ENCODE measurements around the gene SLC28A3.

Gene SLC28A3

DNA sequence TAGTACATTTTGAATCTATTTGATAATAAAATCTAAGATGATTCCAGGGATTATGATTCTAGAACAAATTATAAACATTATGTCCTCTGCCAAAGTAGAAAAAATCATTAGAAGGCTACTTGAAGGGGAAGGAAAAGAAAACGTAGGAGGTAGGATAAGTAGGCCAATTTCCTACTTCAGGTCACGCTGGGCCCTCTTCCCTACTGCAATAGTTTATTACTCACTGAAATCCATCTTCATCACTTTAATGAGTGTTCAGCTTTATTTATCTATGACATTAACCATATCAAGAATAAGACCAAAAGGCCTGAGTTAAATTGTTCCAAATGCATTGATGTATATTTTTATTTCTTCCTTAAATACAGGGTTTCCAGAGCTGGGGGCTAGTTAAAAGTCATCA, 21.6 kb downstream of the SLC28A3 start:
- H3K27ac ChIP-seq (ENCODE audit: low read length) = no peak overlapping the region
- H3K4me1 ChIP-seq (ENCODE audit: insufficient read depth, low read length) = no peaks in the 10 kb centered on the region
- no peaks in the 10 kb centered on the region for H3K27me3 ChIP-seq (ENCODE audit: insufficient read depth, low read length)
- no peaks in the 10 kb centered on the region for H3K9me3 ChIP-seq (ENCODE audit: insufficient read depth, low read depth, low read length)
- no peaks in the 10 kb centered on the region for H3K36me3 ChIP-seq (ENCODE audit: insufficient read depth, low read depth, low read length)
- no peak overlapping the region for H3K9ac ChIP-seq (ENCODE audit: low read depth, low read length)
- no peak overlapping the region for H3K4me3 ChIP-seq (ENCODE audit: low read length)

DNA sequence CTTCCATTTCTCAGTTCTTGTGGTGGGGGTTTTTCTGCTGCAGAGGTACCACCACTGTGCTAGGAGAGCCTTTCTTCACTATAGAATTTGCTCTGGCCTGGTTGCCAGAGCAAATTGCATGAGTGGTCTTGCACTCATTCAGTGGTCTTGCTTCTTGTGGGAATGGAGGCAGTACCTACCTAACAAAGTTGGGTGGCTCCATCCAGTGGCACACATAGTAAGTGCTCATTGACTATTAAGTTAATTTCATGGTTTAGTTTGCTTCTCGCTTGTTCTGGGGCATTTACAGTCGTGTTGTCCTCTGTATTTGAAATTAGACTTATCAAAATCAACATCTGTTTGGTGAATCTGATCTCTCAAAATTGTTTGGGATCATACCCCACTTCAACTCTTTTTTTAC, 23.0 kb downstream of the SLC28A3 start:
- H3K27me3 ChIP-seq (ENCODE audit: insufficient read depth, low read length) = no peaks in the 10 kb centered on the region
- no peak overlapping the region for H3K27ac ChIP-seq (ENCODE audit: low read length)

DNA sequence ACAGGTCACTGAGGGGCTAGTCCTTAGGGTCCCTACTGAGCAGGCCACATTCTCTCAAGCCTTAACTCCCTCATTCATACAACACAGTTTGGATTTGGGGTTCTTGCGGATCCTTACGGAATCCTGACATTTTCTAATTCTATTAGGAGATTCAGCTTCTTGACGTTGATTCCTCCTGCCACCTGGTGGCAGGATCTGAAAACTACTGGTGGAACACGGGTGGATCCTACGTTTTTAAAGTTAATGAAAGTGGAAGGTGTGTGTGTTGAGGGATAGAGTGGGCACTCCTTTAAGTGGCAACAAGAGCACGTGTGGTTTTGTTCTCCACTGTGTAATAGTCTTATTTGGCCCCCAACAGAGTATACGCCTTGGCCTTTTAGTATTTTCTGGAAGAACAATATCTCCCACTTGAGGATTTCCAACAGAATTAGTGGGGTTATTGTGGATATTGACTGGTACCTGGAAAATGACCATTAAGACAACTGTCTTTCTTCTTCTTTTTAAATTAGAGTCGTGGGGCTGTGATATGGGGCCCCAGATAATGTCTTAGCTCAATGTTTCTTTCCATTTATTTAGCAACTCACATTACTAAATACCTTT, 25.2 kb downstream of the SLC28A3 start:
- Histone ChIP-seq H3K9me3 (ENCODE audit: insufficient read depth, low read depth, low read length) (no peaks in the 10 kb centered on the region), H3K27me3 (ENCODE audit: insufficient read depth, low read length) (no peaks in the 10 kb centered on the region), H3K27ac (ENCODE audit: low read length) (no peak overlapping the region), H3K36me3 (ENCODE audit: insufficient read depth, low read depth, low read length) (no peaks in the 10 kb centered on the region), H3K4me3 (ENCODE audit: low read length) (no peak overlapping the region), H3K9ac (ENCODE audit: low read depth, low read length) (no peak overlapping the region), H3K4me1 (ENCODE audit: insufficient read depth, low read length) (no peaks in the 10 kb centered on the region)

More for the DNA sequence above, 23.0 kb downstream of the SLC28A3 start:
- H3K9me3 ChIP-seq (ENCODE audit: insufficient read depth, low read depth, low read length) = no peaks in the 10 kb centered on the region
- no peak overlapping the region for H3K4me3 ChIP-seq (ENCODE audit: low read length)
- no peak overlapping the region for H3K9ac ChIP-seq (ENCODE audit: low read depth, low read length)
- no peaks in the 10 kb centered on the region for H3K36me3 ChIP-seq (ENCODE audit: insufficient read depth, low read depth, low read length)
- H3K4me1 ChIP-seq (ENCODE audit: insufficient read depth, low read length) = no peaks in the 10 kb centered on the region

DNA sequence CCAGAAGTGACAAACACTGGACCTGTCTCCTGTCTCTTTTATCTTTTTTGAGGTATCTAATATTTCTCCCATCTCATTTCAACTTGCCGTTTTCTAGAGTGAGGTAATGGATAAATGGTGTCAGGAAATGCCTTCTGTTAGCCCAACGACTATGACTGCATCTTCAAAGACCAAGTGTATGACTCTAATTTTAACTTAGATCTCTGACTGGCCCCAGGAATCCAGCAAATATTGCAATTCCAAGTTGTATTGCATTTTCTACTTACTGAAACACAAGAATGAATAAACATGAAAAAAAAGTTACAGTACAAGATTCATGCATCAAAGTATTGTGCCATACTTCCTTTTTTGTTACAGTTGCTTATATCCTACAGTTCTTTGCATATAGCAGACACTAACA, 26.3 kb downstream of the SLC28A3 start:
- Histone ChIP-seq H3K27me3 (ENCODE audit: insufficient read depth, low read length) (no peaks in the 10 kb centered on the region), H3K9ac (ENCODE audit: low read depth, low read length) (no peak overlapping the region), H3K36me3 (ENCODE audit: insufficient read depth, low read depth, low read length) (no peaks in the 10 kb centered on the region), H3K4me3 (ENCODE audit: low read length) (no peak overlapping the region), H3K27ac (ENCODE audit: low read length) (no peak overlapping the region), H3K4me1 (ENCODE audit: insufficient read depth, low read length) (no peaks in the 10 kb centered on the region), H3K9me3 (ENCODE audit: insufficient read depth, low read depth, low read length) (no peaks in the 10 kb centered on the region)

DNA sequence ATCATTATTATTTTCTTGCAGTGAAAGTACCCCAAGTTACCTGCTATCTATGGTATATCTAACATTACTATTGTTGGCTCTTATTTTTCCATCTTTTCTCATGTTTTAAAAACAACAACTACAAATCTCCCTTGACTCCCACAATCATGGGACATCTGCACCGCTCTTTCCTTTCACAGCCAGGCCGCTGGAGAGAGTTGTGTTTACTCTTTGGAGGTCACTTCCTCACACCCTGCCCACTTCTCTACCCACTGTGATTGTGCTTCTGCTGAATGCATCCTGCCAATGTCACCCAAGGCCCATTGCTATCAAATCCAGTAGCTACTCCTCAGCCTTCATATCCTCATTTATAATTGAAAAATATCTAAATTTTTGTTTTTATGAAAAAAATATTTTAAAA, 29.7 kb downstream of the SLC28A3 start:
- H3K9me3 ChIP-seq (ENCODE audit: insufficient read depth, low read depth, low read length) = no peaks in the 10 kb centered on the region
- no peaks in the 10 kb centered on the region for H3K27me3 ChIP-seq (ENCODE audit: insufficient read depth, low read length)
- H3K36me3 ChIP-seq (ENCODE audit: insufficient read depth, low read depth, low read length) = no peaks in the 10 kb centered on the region
- H3K4me1 ChIP-seq (ENCODE audit: insufficient read depth, low read length) = no peaks in the 10 kb centered on the region
- no peak overlapping the region for H3K9ac ChIP-seq (ENCODE audit: low read depth, low read length)
- no peak overlapping the region for H3K27ac ChIP-seq (ENCODE audit: low read length)
- H3K4me3 ChIP-seq (ENCODE audit: low read length) = no peak overlapping the region

DNA sequence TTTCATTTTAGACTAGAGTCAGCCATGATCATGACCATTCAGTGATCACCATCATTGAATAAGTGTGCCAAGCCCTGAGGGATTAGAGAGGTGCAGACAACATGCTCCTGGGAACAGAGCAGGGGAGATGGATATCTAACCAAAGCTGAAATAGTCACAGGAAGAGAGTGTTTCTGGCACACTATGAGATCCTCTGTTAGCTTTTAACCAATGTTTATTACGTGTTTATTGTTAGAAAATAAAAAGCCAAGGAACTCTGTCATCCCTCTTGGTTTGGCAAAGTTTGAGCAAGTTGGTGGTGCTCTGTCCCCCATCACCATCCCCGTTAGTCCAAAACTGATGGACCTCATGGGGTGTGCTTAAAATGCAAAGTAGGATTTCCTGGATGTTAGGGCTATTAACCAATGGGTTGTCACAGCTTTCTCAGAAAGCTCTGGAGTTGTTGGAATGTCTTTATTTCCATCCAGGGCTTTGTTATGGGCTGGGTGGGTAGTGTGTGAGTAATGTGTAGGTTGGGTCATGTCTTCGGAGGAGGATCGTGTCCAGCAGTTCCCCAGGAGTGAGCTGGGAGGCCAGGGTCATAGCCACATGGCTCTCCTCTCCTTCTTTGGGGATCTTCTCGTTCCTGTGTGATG, 34.9 kb downstream of the SLC28A3 start:
- no peaks in the 10 kb centered on the region for H3K36me3 ChIP-seq (ENCODE audit: insufficient read depth, low read depth, low read length)
- H3K27ac ChIP-seq (ENCODE audit: low read length) = no peak overlapping the region
- no peak overlapping the region for H3K9ac ChIP-seq (ENCODE audit: low read depth, low read length)
- H3K4me1 ChIP-seq (ENCODE audit: insufficient read depth, low read length) = peaks cover 3% of the 10 kb centered on the region
- H3K4me3 ChIP-seq (ENCODE audit: low read length) = no peak overlapping the region
- H3K27me3 ChIP-seq (ENCODE audit: insufficient read depth, low read length) = no peaks in the 10 kb centered on the region
- no peaks in the 10 kb centered on the region for H3K9me3 ChIP-seq (ENCODE audit: insufficient read depth, low read depth, low read length)

DNA sequence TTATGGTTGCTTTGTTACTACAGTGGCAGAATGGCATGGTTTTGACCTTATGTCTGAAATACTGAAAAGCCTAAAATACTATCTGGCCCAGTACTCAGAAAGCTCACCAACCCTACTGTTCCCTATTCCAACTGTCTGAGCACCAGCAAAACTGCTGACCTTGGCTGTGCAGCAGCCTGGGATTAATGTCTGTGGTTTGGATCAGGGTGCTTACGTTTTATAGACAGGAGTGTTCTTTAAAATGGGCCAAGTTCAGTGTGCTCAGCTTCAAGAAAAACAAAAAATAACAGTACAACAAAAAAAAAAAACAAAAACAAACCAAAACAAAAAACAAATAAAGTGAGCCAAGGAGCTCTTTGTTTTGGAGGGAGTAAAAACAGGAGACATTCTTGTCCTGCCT, 36.4 kb downstream of the SLC28A3 start:
- H3K27me3 ChIP-seq (ENCODE audit: insufficient read depth, low read length) = no peaks in the 10 kb centered on the region
- no peaks in the 10 kb centered on the region for H3K36me3 ChIP-seq (ENCODE audit: insufficient read depth, low read depth, low read length)
- no peak overlapping the region for H3K27ac ChIP-seq (ENCODE audit: low read length)
- H3K4me1 ChIP-seq (ENCODE audit: insufficient read depth, low read length) = peaks cover 6% of the 10 kb centered on the region
- H3K9me3 ChIP-seq (ENCODE audit: insufficient read depth, low read depth, low read length) = no peaks in the 10 kb centered on the region
- H3K9ac ChIP-seq (ENCODE audit: low read depth, low read length) = no peak overlapping the region
- H3K4me3 ChIP-seq (ENCODE audit: low read length) = no peak overlapping the region

DNA sequence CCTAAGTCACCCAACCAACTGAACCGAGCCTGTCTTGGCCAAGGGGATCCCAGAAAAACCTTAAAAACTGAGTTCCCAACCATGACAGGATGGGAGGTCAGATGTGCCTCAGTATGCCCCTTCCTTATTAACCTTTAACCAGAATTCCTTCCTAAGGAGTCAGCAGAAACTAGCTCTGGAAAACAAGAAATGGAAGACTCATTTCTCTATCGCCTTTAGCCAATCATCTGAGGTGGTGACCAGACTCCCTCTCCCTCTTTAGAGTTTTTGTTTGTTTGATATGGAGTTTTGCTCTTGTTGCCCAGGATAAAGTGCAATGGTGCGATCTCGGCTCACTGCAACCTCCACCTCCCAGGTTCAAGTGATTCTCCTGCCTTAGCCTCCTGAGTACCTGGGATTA, 37.5 kb downstream of the SLC28A3 start:
- Histone ChIP-seq H3K9ac (ENCODE audit: low read depth, low read length) (no peak overlapping the region), H3K4me1 (ENCODE audit: insufficient read depth, low read length) (peaks cover 6% of the 10 kb centered on the region), H3K4me3 (ENCODE audit: low read length) (no peak overlapping the region), H3K27me3 (ENCODE audit: insufficient read depth, low read length) (no peaks in the 10 kb centered on the region), H3K36me3 (ENCODE audit: insufficient read depth, low read depth, low read length) (no peaks in the 10 kb centered on the region), H3K27ac (ENCODE audit: low read length) (no peak overlapping the region), H3K9me3 (ENCODE audit: insufficient read depth, low read depth, low read length) (no peaks in the 10 kb centered on the region)

DNA sequence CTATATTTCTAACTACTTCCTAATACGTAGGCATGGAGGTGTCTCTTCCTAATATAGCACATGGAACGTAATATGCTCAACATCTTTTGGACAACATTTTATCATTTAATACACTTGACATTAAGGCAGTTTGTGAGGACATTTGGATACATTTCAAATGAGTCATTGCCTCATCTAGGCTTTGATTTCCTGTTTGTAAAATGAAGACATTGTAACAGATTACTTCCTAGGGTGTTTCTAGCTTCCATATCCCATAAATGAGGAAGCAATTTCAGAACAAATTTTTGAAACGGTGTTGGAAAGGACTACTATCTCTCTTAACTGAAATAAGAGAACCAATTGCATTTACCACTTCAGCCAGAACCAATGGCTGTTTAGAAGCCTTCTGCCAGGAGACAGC, 38.7 kb downstream of the SLC28A3 start:
- H3K27ac ChIP-seq (ENCODE audit: low read length) = no peak overlapping the region
- peaks cover 6% of the 10 kb centered on the region for H3K4me1 ChIP-seq (ENCODE audit: insufficient read depth, low read length)
- no peak overlapping the region for H3K4me3 ChIP-seq (ENCODE audit: low read length)
- no peaks in the 10 kb centered on the region for H3K9me3 ChIP-seq (ENCODE audit: insufficient read depth, low read depth, low read length)
- no peak overlapping the region for H3K9ac ChIP-seq (ENCODE audit: low read depth, low read length)
- H3K36me3 ChIP-seq (ENCODE audit: insufficient read depth, low read depth, low read length) = no peaks in the 10 kb centered on the region
- H3K27me3 ChIP-seq (ENCODE audit: insufficient read depth, low read length) = no peaks in the 10 kb centered on the region

DNA sequence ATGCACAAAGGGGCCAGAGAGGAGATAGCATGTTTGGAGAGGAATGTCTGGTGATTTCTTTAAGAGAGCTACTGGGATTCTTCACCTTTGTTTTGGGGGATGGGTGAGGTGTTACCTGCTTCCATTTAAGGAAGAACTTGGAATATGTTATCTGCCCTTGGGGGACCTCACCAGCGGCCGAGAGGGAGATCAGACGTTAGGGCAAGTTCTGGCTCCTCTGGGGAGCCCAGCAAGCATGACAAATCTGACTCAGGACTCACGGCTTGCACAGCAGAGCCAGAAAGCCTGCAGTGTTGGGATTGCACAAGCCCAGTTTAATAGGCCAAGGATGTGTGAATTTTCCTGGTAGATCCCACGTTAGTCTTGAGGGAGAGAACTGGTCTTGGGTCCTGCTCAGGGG, 40.3 kb downstream of the SLC28A3 start:
- H3K27me3 ChIP-seq (ENCODE audit: insufficient read depth, low read length) = no peaks in the 10 kb centered on the region
- no peak overlapping the region for H3K9ac ChIP-seq (ENCODE audit: low read depth, low read length)
- H3K9me3 ChIP-seq (ENCODE audit: insufficient read depth, low read depth, low read length) = no peaks in the 10 kb centered on the region
- peaks cover 4% of the 10 kb centered on the region for H3K4me1 ChIP-seq (ENCODE audit: insufficient read depth, low read length)
- no peak overlapping the region for H3K27ac ChIP-seq (ENCODE audit: low read length)
- H3K4me3 ChIP-seq (ENCODE audit: low read length) = no peak overlapping the region
- H3K36me3 ChIP-seq (ENCODE audit: insufficient read depth, low read depth, low read length) = no peaks in the 10 kb centered on the region

DNA sequence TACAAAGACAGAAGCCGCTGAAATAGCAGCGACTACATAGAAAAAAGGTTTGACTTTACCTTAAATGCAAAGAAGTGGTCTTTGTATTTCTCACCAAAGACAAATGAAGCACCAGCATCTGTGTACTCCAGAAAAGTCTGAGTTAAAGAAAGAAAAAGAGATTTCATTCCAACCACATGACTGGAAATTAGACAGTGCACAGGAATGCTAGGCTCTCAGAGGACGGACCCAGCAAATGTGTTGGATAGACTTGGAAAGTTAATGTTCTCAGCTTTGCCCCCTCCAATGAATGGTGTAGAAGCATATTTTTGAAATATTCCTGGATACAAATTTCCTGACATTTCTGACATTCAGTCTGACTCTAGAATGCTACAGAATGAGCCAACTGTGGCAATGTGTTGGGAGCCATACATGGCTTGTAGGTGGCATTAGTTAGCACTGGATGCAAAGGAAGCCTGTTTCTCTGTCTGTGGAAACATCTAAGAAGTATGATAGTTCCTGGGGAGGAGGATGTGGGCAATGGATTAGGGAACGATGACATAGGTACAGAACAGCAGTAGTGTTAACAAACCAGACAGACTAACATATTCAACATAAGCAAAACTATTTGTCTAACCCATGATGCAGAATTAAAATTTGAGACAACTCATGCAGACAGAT, 43.3 kb downstream of the SLC28A3 start:
- H3K36me3 ChIP-seq (ENCODE audit: insufficient read depth, low read depth, low read length) = no peaks in the 10 kb centered on the region
- H3K27me3 ChIP-seq (ENCODE audit: insufficient read depth, low read length) = no peaks in the 10 kb centered on the region
- no peak overlapping the region for H3K9ac ChIP-seq (ENCODE audit: low read depth, low read length)
- no peaks in the 10 kb centered on the region for H3K9me3 ChIP-seq (ENCODE audit: insufficient read depth, low read depth, low read length)
- H3K4me3 ChIP-seq (ENCODE audit: low read length) = no peak overlapping the region
- no peak overlapping the region for H3K27ac ChIP-seq (ENCODE audit: low read length)
- peaks cover 4% of the 10 kb centered on the region for H3K4me1 ChIP-seq (ENCODE audit: insufficient read depth, low read length)

DNA sequence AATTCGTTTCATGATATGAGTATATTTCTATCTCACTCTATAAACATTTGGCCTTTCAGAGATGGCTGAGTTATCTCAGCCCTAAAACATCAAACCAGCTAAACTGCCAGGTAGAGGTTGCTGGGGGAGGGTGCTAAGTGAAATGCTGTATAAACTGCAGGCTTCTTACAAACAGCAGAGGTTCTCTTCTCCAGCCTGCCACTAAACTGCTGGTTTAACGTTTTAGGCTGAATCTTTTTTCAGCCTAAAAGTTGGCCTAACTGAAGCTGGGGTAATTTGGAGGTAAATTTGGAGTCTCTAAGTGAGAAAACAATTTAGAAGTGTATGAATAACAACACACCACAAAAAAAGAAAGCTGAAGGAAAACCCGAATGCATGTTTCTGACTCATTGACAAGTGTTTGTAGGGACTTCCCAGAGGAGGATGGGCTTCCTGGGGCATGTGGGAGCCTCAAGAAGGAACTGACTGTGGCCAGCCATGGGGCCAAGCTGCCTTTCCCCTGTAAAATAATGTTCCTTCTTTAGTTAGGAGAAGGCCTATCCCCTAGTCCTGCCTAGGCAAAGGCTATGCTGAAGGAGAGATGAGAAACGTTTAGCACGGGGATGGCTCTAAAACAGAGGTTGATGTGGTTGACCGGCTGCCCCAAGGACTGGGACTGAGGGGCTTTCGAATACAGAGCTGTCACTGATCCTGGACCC, 44.3 kb downstream of the SLC28A3 start:
- Histone ChIP-seq H3K27me3 (ENCODE audit: insufficient read depth, low read length) (no peaks in the 10 kb centered on the region), H3K27ac (ENCODE audit: low read length) (no peak overlapping the region), H3K9me3 (ENCODE audit: insufficient read depth, low read depth, low read length) (no peaks in the 10 kb centered on the region), H3K4me3 (ENCODE audit: low read length) (no peak overlapping the region), H3K9ac (ENCODE audit: low read depth, low read length) (no peak overlapping the region), H3K4me1 (ENCODE audit: insufficient read depth, low read length) (peaks cover 4% of the 10 kb centered on the region), H3K36me3 (ENCODE audit: insufficient read depth, low read depth, low read length) (no peaks in the 10 kb centered on the region)

Data from iPS-20b (cell line).